ENCODE results near the gene CCDC7.
"Not testable (repeated sequence)": the region's sequence is repeated elsewhere in the genome, so short reads cannot be mapped to it uniquely, and the experiment has no call there.

CCDC7 gene

GRCh38 chr10:32771217-32771616 is 325.3 kb downstream of the CCDC7 start:
- H3K36me3 Mint-ChIP-seq (ENCODE audit: low read depth): peaks cover 10% of the 10 kb centered on the region
- no peak overlapping the region for H3K4me3 Mint-ChIP-seq

GRCh38 chr10:32773105-32773504 is 327.2 kb downstream of the CCDC7 start:
- no peak for DNase-seq
- no peak overlapping the region for H3K4me3 Mint-ChIP-seq
- peaks cover 10% of the 10 kb centered on the region for H3K36me3 Mint-ChIP-seq (ENCODE audit: low read depth)
- no peaks in the 10 kb centered on the region for H3K4me1 Mint-ChIP-seq (ENCODE audit: low read depth)
- H3K27ac Mint-ChIP-seq: no peak overlapping the region
- H3K9me3 Mint-ChIP-seq: peaks cover 40% of the 10 kb centered on the region
- no peaks in the 10 kb centered on the region for H3K27me3 Mint-ChIP-seq

More at GRCh38 chr10:32771217-32771616, 325.3 kb downstream of the CCDC7 start:
- no peak for DNase-seq
- H3K27ac Mint-ChIP-seq: no peak overlapping the region
- no peaks in the 10 kb centered on the region for H3K4me1 Mint-ChIP-seq (ENCODE audit: low read depth)
- H3K27me3 Mint-ChIP-seq: no peaks in the 10 kb centered on the region
- H3K9me3 Mint-ChIP-seq: peaks cover 40% of the 10 kb centered on the region

- no peaks in the 10 kb centered on the region for H3K27me3 Mint-ChIP-seq
- H3K27ac Mint-ChIP-seq: no peak overlapping the region
- peaks cover 2% of the 10 kb centered on the region for H3K36me3 Mint-ChIP-seq (ENCODE audit: low read depth)
- peaks cover 12% of the 10 kb centered on the region for H3K9me3 Mint-ChIP-seq
- H3K4me1 Mint-ChIP-seq (ENCODE audit: low read depth): no peaks in the 10 kb centered on the region
- H3K4me3 Mint-ChIP-seq: no peak overlapping the region
- DNase-seq: no peak
Observed at GRCh38 chr10:32786968-32787367, 341.0 kb downstream of the CCDC7 start.

GRCh38 chr10:32787690-32788284 is 341.8 kb downstream of the CCDC7 start:
- Mint-ChIP-seq H3K4me1 (ENCODE audit: low read depth) (no peaks in the 10 kb centered on the region), H3K9me3 (peaks cover 12% of the 10 kb centered on the region), H3K27ac (no peak overlapping the region), H3K4me3 (no peak overlapping the region), H3K36me3 (ENCODE audit: low read depth) (peaks cover 2% of the 10 kb centered on the region), H3K27me3 (no peaks in the 10 kb centered on the region)
- no peak for DNase-seq

- no peak for DNase-seq
- H3K4me1 Mint-ChIP-seq (ENCODE audit: low read depth): no peaks in the 10 kb centered on the region
- H3K27ac Mint-ChIP-seq: no peak overlapping the region
- no peaks in the 10 kb centered on the region for H3K27me3 Mint-ChIP-seq
- no peak overlapping the region for H3K4me3 Mint-ChIP-seq
- peaks cover 2% of the 10 kb centered on the region for H3K36me3 Mint-ChIP-seq (ENCODE audit: low read depth)
- H3K9me3 Mint-ChIP-seq: peaks cover 12% of the 10 kb centered on the region
Observed at GRCh38 chr10:32788359-32788758, 342.4 kb downstream of the CCDC7 start.

GRCh38 chr10:32790483-32790882 is 344.5 kb downstream of the CCDC7 start:
- H3K27ac Mint-ChIP-seq: no peak overlapping the region
- DNase-seq: no peak
- H3K4me1 Mint-ChIP-seq (ENCODE audit: low read depth): no peaks in the 10 kb centered on the region
- no peaks in the 10 kb centered on the region for H3K27me3 Mint-ChIP-seq
- no peak overlapping the region for H3K4me3 Mint-ChIP-seq
- peaks cover 2% of the 10 kb centered on the region for H3K36me3 Mint-ChIP-seq (ENCODE audit: low read depth)
- H3K9me3 Mint-ChIP-seq: peaks cover 12% of the 10 kb centered on the region

- H3K36me3 Mint-ChIP-seq (ENCODE audit: low read depth): no peaks in the 10 kb centered on the region
- H3K4me3 Mint-ChIP-seq: no peak overlapping the region
- no peak overlapping the region for H3K27ac Mint-ChIP-seq
- no peak for DNase-seq
- H3K4me1 Mint-ChIP-seq (ENCODE audit: low read depth): no peaks in the 10 kb centered on the region
- no peaks in the 10 kb centered on the region for H3K27me3 Mint-ChIP-seq
- H3K9me3 Mint-ChIP-seq: peaks cover 3% of the 10 kb centered on the region
Observed at GRCh38 chr10:32793033-32793432, 347.1 kb downstream of the CCDC7 start.

GRCh38 chr10:32795598-32796183 is 349.8 kb downstream of the CCDC7 start:
- H3K27ac Mint-ChIP-seq: no peak overlapping the region
- no peak for DNase-seq
- H3K9me3 Mint-ChIP-seq: no peaks in the 10 kb centered on the region
- no peak overlapping the region for H3K4me3 Mint-ChIP-seq
- H3K4me1 Mint-ChIP-seq (ENCODE audit: low read depth): no peaks in the 10 kb centered on the region
- no peaks in the 10 kb centered on the region for H3K36me3 Mint-ChIP-seq (ENCODE audit: low read depth)
- H3K27me3 Mint-ChIP-seq: no peaks in the 10 kb centered on the region

GRCh38 chr10:32797393-32797792 is 351.5 kb downstream of the CCDC7 start:
- DNase-seq; H3K4me1 Mint-ChIP-seq (ENCODE audit: low read depth); H3K27ac Mint-ChIP-seq; H3K36me3 Mint-ChIP-seq (ENCODE audit: low read depth); H3K4me3 Mint-ChIP-seq; H3K9me3 Mint-ChIP-seq; H3K27me3 Mint-ChIP-seq: not testable (repeated sequence)

GRCh38 chr10:32846974-32847373 is 401.0 kb downstream of the CCDC7 start:
- no peak for DNase-seq
- no peaks in the 10 kb centered on the region for H3K9me3 Mint-ChIP-seq
- H3K27ac Mint-ChIP-seq: no peak overlapping the region
- no peaks in the 10 kb centered on the region for H3K4me1 Mint-ChIP-seq (ENCODE audit: low read depth)
- no peak overlapping the region for H3K4me3 Mint-ChIP-seq
- no peaks in the 10 kb centered on the region for H3K27me3 Mint-ChIP-seq
- no peaks in the 10 kb centered on the region for H3K36me3 Mint-ChIP-seq (ENCODE audit: low read depth)

- Mint-ChIP-seq H3K36me3 (ENCODE audit: low read depth) (no peaks in the 10 kb centered on the region), H3K4me3 (no peak overlapping the region), H3K9me3 (no peaks in the 10 kb centered on the region), H3K27ac (no peak overlapping the region), H3K4me1 (ENCODE audit: low read depth) (no peaks in the 10 kb centered on the region), H3K27me3 (no peaks in the 10 kb centered on the region)
- DNase-seq: no peak
Observed at GRCh38 chr10:32851301-32851700, 405.4 kb downstream of the CCDC7 start.

GRCh38 chr10:32854435-32854834 is 408.5 kb downstream of the CCDC7 start:
- H3K9me3 Mint-ChIP-seq: no peaks in the 10 kb centered on the region
- no peaks in the 10 kb centered on the region for H3K36me3 Mint-ChIP-seq (ENCODE audit: low read depth)
- no peak for DNase-seq
- H3K27ac Mint-ChIP-seq: no peak overlapping the region
- H3K4me3 Mint-ChIP-seq: no peak overlapping the region
- H3K4me1 Mint-ChIP-seq (ENCODE audit: low read depth): no peaks in the 10 kb centered on the region
- H3K27me3 Mint-ChIP-seq: no peaks in the 10 kb centered on the region

- H3K9me3 Mint-ChIP-seq: no peaks in the 10 kb centered on the region
Observed at GRCh38 chr10:32865170-32865569, 419.2 kb downstream of the CCDC7 start.

GRCh38 chr10:32877915-32878314 is 432.0 kb downstream of the CCDC7 start:
- H3K27me3 Mint-ChIP-seq: no peaks in the 10 kb centered on the region
- H3K4me1 Mint-ChIP-seq (ENCODE audit: low read depth): peaks cover 10% of the 10 kb centered on the region
- no peak overlapping the region for H3K4me3 Mint-ChIP-seq
- no peaks in the 10 kb centered on the region for H3K36me3 Mint-ChIP-seq (ENCODE audit: low read depth)
- peaks cover 6% of the 10 kb centered on the region for H3K9me3 Mint-ChIP-seq
- H3K27ac Mint-ChIP-seq: no peak overlapping the region
- no peak for DNase-seq

More at GRCh38 chr10:32865170-32865569, 419.2 kb downstream of the CCDC7 start:
- H3K4me3 Mint-ChIP-seq: no peak overlapping the region
- H3K4me1 Mint-ChIP-seq (ENCODE audit: low read depth): no peaks in the 10 kb centered on the region
- no peak for DNase-seq
- no peaks in the 10 kb centered on the region for H3K27me3 Mint-ChIP-seq
- H3K27ac Mint-ChIP-seq: no peak overlapping the region
- H3K36me3 Mint-ChIP-seq (ENCODE audit: low read depth): no peaks in the 10 kb centered on the region

- no peaks in the 10 kb centered on the region for H3K27me3 Mint-ChIP-seq
- no peak overlapping the region for H3K27ac Mint-ChIP-seq
- peaks cover 10% of the 10 kb centered on the region for H3K4me1 Mint-ChIP-seq (ENCODE audit: low read depth)
- no peak overlapping the region for H3K4me3 Mint-ChIP-seq
- DNase-seq: no peak
- H3K9me3 Mint-ChIP-seq: no peaks in the 10 kb centered on the region
- no peaks in the 10 kb centered on the region for H3K36me3 Mint-ChIP-seq (ENCODE audit: low read depth)
Observed at GRCh38 chr10:32878646-32879045, 432.7 kb downstream of the CCDC7 start.

Measured in activated T-cell treated with anti-CD3 and anti-CD28 coated beads, Interleukin-2, amount 50 U/mL, for 24 hours (primary cell).